ENCODE data around the gene TMEM60. TPM values are rescaled to one million over a fixed set of nuclear protein-coding genes. Genes with fewer than 3 reads are reported as not detected.

The TMEM60 gene
- total and polyA plus RNA-seq, 2 donors (not counting 1 experiment from before 2014, with no cell fraction given): 5.0 to 20.4 TPM

DNA sequence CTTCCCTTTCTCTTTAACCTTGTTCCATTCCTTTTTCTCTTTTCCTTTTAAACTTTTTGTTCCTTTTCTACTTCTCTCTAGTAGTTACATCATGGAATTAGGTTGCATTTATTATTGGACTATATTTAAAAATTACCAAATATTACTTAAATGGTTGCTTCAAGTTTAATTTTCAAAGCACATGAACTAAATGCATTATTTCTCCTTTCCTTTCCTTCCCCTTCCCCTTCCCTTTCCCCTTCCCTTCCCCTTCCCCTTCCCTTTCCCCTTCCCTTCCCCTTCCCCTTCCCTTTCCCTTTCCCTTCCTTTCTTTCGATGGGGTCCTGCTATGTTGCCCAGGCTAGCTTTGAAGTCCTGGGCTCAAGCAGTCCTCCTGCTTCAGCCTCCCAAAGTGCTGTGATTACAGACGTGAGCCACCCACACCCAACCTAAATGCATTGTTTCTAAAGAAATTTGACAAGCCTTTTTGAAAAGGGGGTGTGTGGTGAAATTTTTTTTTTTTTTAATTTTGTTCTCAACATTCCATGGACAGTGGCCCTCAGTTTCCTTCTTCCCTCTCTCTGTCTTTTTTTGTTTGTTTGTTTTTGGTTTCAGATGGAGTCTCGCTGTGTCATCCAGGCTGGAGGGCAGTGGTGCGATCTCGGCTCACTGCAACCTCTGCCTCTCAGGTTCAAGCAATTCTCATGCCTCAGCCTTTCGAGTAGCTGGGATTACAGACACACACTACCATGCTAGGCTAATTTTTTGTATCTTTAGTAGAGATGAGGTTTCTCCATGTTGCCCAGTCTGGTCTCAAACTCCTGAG is 31.2 kb downstream of the TMEM60 start:
- ATAC-seq (ENCODE audit: low read depth) (no peak), DNase-seq (no peak)
- POLR2A ChIA-PET: no interaction called here
- TF ChIP-seq CTCF (IDR thresholded peaks at IDR 0.05) (no peak), EZH2 (IDR thresholded peaks at IDR 0.05; ENCODE audit: borderline replicate concordance, insufficient read depth, low read depth, low read length, poor library complexity, severe bottlenecking) (no peak)
- H3K36me3 ChIP-seq (replicated peaks in 1 of 2; ENCODE audit: control extremely low read depth in 1 of 2, control insufficient read depth in 1 of 2, extremely low read depth in 1 of 2, insufficient read depth in 2 of 2, low read length in 1 of 2): peaks cover 4 to 41% of the 10 kb centered on the region in 2 experiments
- 96% methylated on average over 3 of the region's 6 CpGs for WGBS (ENCODE audit: insufficient coverage)
- no peak overlapping the region for H3K27ac ChIP-seq (ENCODE audit: low read length in 2 of 2)
- peaks cover 51% of the 10 kb centered on the region for H3K79me2 ChIP-seq (ENCODE audit: control insufficient read depth, insufficient read depth, low read length)
- no peak overlapping the region for H3K4me2 ChIP-seq (replicated peaks; ENCODE audit: low read depth, low read length, poor library complexity, severe bottlenecking)
- H3K9me3 ChIP-seq (ENCODE audit: control extremely low read depth in 1 of 3, control insufficient read depth in 2 of 3, insufficient read depth in 1 of 3, low read length in 2 of 3): no peaks in the 10 kb centered on the region
- Mint-ChIP-seq H3K4me1 (peaks cover 26% of the 10 kb centered on the region), H3K9me3 (ENCODE audit: insufficient read depth) (no peaks in the 10 kb centered on the region), H3K27me3 (no peaks in the 10 kb centered on the region), H3K27ac (no peak overlapping the region), H3K4me3 (no peak overlapping the region)
- no peak overlapping the region for H3K9ac ChIP-seq (ENCODE audit: low read length)
- H4K20me1 ChIP-seq (ENCODE audit: control insufficient read depth, insufficient read depth, low read length, poor library complexity, severe bottlenecking): peaks cover 13% of the 10 kb centered on the region
- H3K4me3 ChIP-seq (ENCODE audit: control extremely low read depth in 1 of 5, extremely low read depth in 1 of 5, insufficient read depth in 1 of 5, low read depth in 2 of 5, low read length in 4 of 5): no peak overlapping the region
- H3K27me3 ChIP-seq (replicated peaks in 1 of 4; ENCODE audit: control extremely low read depth in 1 of 4, control insufficient read depth in 3 of 4, insufficient read depth in 4 of 4, low read length in 3 of 4): no peaks in the 10 kb centered on the region
- intact Hi-C loops (cut with micrococcal nuclease): no loop called here
- CTCF ChIA-PET: interaction anchor here (1.2 to 1.4 kb wide), 3 partner anchors 52 to 170 kb away, joined by 3 to 5 read pairs (median 4); no protein-coding TSS in a partner anchor
- H3K4me1 ChIP-seq (ENCODE audit: control insufficient read depth in 2 of 2, insufficient read depth in 2 of 2, low read length in 2 of 2): no peaks in the 10 kb centered on the region
- no peak overlapping the region for H2AFZ ChIP-seq (ENCODE audit: insufficient read depth, low read depth, low read length, poor library complexity, severe bottlenecking)

All from B cell (primary cell).